A673 (cell line): ENCODE data around the gene PARN. TPM values are rescaled to one million over a fixed set of nuclear protein-coding genes. Genes with fewer than 3 reads are reported as not detected.

ENCODE experiments used
- BruUV-seq: library from RNA; stranded (reverse); fragments of 400-500 nt; replicated peaks from 2 replicates; lab custom pipeline; 2021; lab: Mats Ljungman, UMichigan
- CTCF ChIA-PET: fragments of 300-600 bp; sonication (Branson Sonifier 250); formaldehyde crosslinking; loops from one replicate; lab custom pipeline; 2022; ENCODE audit warnings: antibody characterized with exemption; lab: Charles Lee
- POLR2A ChIA-PET: fragments of 300-600 bp; sonication (Branson Sonifier 250); formaldehyde crosslinking; loops from one replicate; lab custom pipeline; 2022; ENCODE audit warnings: antibody characterized with exemption; ENCODE audit not compliant: low non-redundant PET; lab: Charles Lee
- DNase-seq: peaks from one replicate; pipeline ENCODE4 v3.0.0-alpha.2; 2015; ENCODE audit warnings: low spot score
- H3K27ac ChIP-seq: fragments of 200-600 bp; sonication (generic); 2 replicates; pipeline ENCODE4 v1.5.1; 2016; ENCODE audit warnings: mixed run types, low read depth, mild to moderate bottlenecking, mixed read lengths, antibody characterized with exemption, low read length; ENCODE audit not compliant: poor library complexity, severe bottlenecking
- H3K27me3 ChIP-seq: fragments of 200-600 bp; sonication (generic); replicated peaks from 2 replicates; pipeline ENCODE4 v1.6.1; 2017; ENCODE audit warnings: mixed run types, low read depth, mild to moderate bottlenecking, mixed read lengths, antibody characterized with exemption, low read length; ENCODE audit not compliant: insufficient read depth, poor library complexity
- H3K36me3 ChIP-seq: fragments of 200-600 bp; sonication (generic); 2 replicates; pipeline ENCODE4 v1.6.1; 2016; ENCODE audit warnings: mixed run types, mild to moderate bottlenecking, mixed read lengths, antibody characterized with exemption, low read length; ENCODE audit not compliant: insufficient read depth, poor library complexity, severe bottlenecking
- H3K4me1 ChIP-seq: fragments of 200-600 bp; sonication (generic); 2 replicates; pipeline ENCODE4 v1.6.1; 2017; ENCODE audit warnings: mixed run types, mild to moderate bottlenecking, mixed read lengths, antibody characterized with exemption, low read length; ENCODE audit not compliant: insufficient read depth, poor library complexity, severe bottlenecking
- H3K4me3 ChIP-seq: fragments of 200-600 bp; sonication (generic); 2 replicates; pipeline ENCODE4 v1.5.1; 2016; ENCODE audit warnings: low read depth, mixed run types, mild to moderate bottlenecking, mixed read lengths, low read length; ENCODE audit not compliant: poor library complexity, severe bottlenecking
- H3K9me3 ChIP-seq: fragments of 200-600 bp; sonication (generic); 2 replicates; pipeline ENCODE4 v1.6.1; 2016; ENCODE audit warnings: mixed run types, low read depth, mild to moderate bottlenecking, mixed read lengths, antibody characterized with exemption, low read length; ENCODE audit not compliant: poor library complexity, severe bottlenecking
- CTCF ChIP-seq: fragments of 300-800, 200-600 bp; sonication (generic); conservative IDR thresholded peaks from 2 replicates; pipeline ENCODE4 v1.5.1; 2017; ENCODE audit warnings: low read depth, mild to moderate bottlenecking, antibody characterized with exemption, low read length, moderate library complexity, mixed read lengths
- EZH2 ChIP-seq: fragments of 200-600 bp; sonication (generic); IDR thresholded peaks from 2 replicates; pipeline ENCODE4 v1.6.1; 2017; ENCODE audit warnings: borderline replicate concordance, low read depth, mild to moderate bottlenecking, mixed read lengths, antibody characterized with exemption, low read length; ENCODE audit not compliant: poor library complexity, severe bottlenecking
- intact Hi-C: fragments of 100-400 bp; cut with micrococcal nuclease; formaldehyde crosslinking; loops from one replicate; pipeline ENCODE4 v1.10.0; 2022; ENCODE audit not compliant: unreplicated experiment
- total RNA-seq: library from RNA; stranded (reverse); gene quantifications from 2 replicates; pipeline ENCODE4 v1.2.3, GENCODE V29; 2021

Gene PARN
- total RNA-seq, 1 experiment from 2014 or later: 37.5 TPM

- TF ChIP-seq CTCF (no peak), EZH2 (no peak)
- TSS peak; percentile 45 for BruUV-seq
- CTCF ChIA-PET: no interaction called here
- no peaks in the 10 kb centered on the region for H3K9me3 ChIP-seq
- POLR2A ChIA-PET: interaction anchor here (0.6 to 0.7 kb wide), 2 partner anchors 11 to 1045 kb away, joined by 3 to 5 read pairs; no protein-coding TSS in a partner anchor
- H3K4me3 ChIP-seq: no peak overlapping the region
- no peaks in the 10 kb centered on the region for H3K27me3 ChIP-seq
- peaks cover 6% of the 10 kb centered on the region for H3K4me1 ChIP-seq
- intact Hi-C loops: no loop called here
- H3K27ac ChIP-seq: peak overlapping the region; percentile 22
- DNase-seq: no peak
- H3K36me3 ChIP-seq: peaks cover 42% of the 10 kb centered on the region
Observed at GRCh38 chr16:14668556-14669223, 38.6 kb upstream of the PARN start.

GRCh38 chr16:14667347-14668266 lies 37.5 kb upstream of the PARN start:
- no peak for DNase-seq
- no TSS peak for BruUV-seq
- CTCF ChIA-PET: no interaction called here
- POLR2A ChIA-PET: no interaction called here
- H3K36me3 ChIP-seq: peaks cover 47% of the 10 kb centered on the region
- H3K4me3 ChIP-seq: no peak overlapping the region
- no peaks in the 10 kb centered on the region for H3K9me3 ChIP-seq
- TF ChIP-seq CTCF (no peak), EZH2 (no peak)
- peak overlapping the region; percentile 22 for H3K27ac ChIP-seq
- peaks cover 6% of the 10 kb centered on the region for H3K4me1 ChIP-seq
- intact Hi-C loops: no loop called here
- no peaks in the 10 kb centered on the region for H3K27me3 ChIP-seq

GRCh38 chr16:14658063-14658462 lies 28.0 kb upstream of the PARN start:
- Histone ChIP-seq H3K27me3 (no peaks in the 10 kb centered on the region), H3K4me3 (no peak overlapping the region), H3K4me1 (peaks cover 16% of the 10 kb centered on the region), H3K9me3 (no peaks in the 10 kb centered on the region), H3K27ac (peak overlapping the region; percentile 84), H3K36me3 (peaks cover 40% of the 10 kb centered on the region)
- ChIA-PET CTCF (no interaction called here), POLR2A (no interaction called here)
- DNase-seq: peak; percentile 81
- no peak for TF ChIP-seq CTCF
- no peak for TF ChIP-seq EZH2
- no TSS peak for BruUV-seq
- intact Hi-C loops: no loop called here
